Activated CD8-positive, alpha-beta T cell treated with anti-CD3 and anti-CD28 coated beads, Interleukin-2, amount 10 ng/mL, durations not matched to agents 7 days and 5 days (primary cell): Measurements from ENCODE around the gene GNAT2. TPM values are rescaled to one million over a fixed set of nuclear protein-coding genes. Genes with fewer than 3 reads are reported as not detected.

Experiments
- ATAC-seq: fragments of 150-1000 bp; cut with Tn5 transposase; one replicate; pipeline ENCODE4 v1.10.0; 2021; ENCODE audit warnings: moderate library complexity
- CTCF ChIA-PET: fragments of 350-600 bp; sonication (Branson Sonifier 250); formaldehyde crosslinking; loops from one replicate; lab custom pipeline; 2021; ENCODE audit warnings: antibody characterized with exemption; lab: Charles Lee
- POLR2A ChIA-PET: fragments of 350-600 bp; sonication (Branson Sonifier 250); formaldehyde crosslinking; loops from one replicate; lab custom pipeline; 2021; ENCODE audit warnings: antibody characterized with exemption; lab: Charles Lee
- DNase-seq: peaks from one replicate; pipeline ENCODE4 v3.0.0-alpha.2; 2020
- H3K27ac Mint-ChIP-seq: one replicate; pipeline ENCODE4 v1.8.0; 2021; ENCODE audit warnings: mild to moderate bottlenecking, mixed read lengths
- H3K27me3 Mint-ChIP-seq: one replicate; pipeline ENCODE4 v1.8.0; 2021; ENCODE audit warnings: low read depth, mixed read lengths
- H3K36me3 Mint-ChIP-seq: one replicate; pipeline ENCODE4 v1.8.0; 2021; ENCODE audit warnings: low read depth, mixed read lengths
- H3K4me1 Mint-ChIP-seq: one replicate; pipeline ENCODE4 v1.8.0; 2021; ENCODE audit warnings: low read depth, mixed read lengths
- H3K4me3 Mint-ChIP-seq: one replicate; pipeline ENCODE4 v1.8.0; 2021; ENCODE audit warnings: mild to moderate bottlenecking, mixed read lengths
- H3K9me3 Mint-ChIP-seq: one replicate; pipeline ENCODE4 v1.8.0; 2022; ENCODE audit warnings: mixed read lengths; ENCODE audit not compliant: insufficient read depth
- total RNA-seq, 2 experiments: library from RNA; stranded (reverse); gene quantifications; one replicate each; pipeline ENCODE4 v1.2.3, GENCODE V29; 2021

The GNAT2 gene
- total RNA-seq, 2 experiments from 2014 or later: not detected

DNA sequence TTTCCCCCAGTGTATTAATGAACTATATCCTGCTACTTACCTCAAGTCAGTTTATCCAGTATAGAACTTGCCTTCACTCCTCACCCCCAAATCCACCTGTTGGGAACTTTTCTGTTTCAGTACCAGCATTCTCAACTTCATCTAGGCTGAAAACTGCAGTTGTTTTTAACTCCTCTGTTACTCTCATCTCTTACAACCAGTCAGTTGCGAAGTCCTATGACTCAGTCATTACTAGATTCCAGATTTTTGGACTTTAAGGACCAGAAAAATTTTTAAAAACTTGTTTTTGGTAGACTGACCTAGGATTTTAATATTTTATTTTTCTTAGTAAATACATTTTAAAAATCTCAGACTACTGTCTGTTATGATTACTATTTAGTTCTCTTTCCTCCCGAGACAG is 62.9 kb downstream of the GNAT2 start:
- Mint-ChIP-seq H3K36me3 (peaks cover 30% of the 10 kb centered on the region), H3K9me3 (no peaks in the 10 kb centered on the region), H3K4me1 (peaks cover 37% of the 10 kb centered on the region), H3K27me3 (no peaks in the 10 kb centered on the region), H3K27ac (no peak overlapping the region), H3K4me3 (no peak overlapping the region)
- CTCF ChIA-PET: interaction anchor here (1.1 kb wide), 1 partner anchor 11 kb away, joined by 3 read pairs; no protein-coding TSS in a partner anchor
- no peak for DNase-seq
- ATAC-seq: no peak
- POLR2A ChIA-PET: interaction anchor here (0.6 to 1.0 kb wide), 2 partner anchors 8 to 389 kb away, joined by 3 to 4 read pairs; partner anchors contain the start of gene GNAI3

Other genes starting within 250 kb of the GNAT2 start
- 10 to 100 TPM; 10.8 to 14.0 TPM for gene SORT1, start 221.7 kb downstream of the GNAT2 start, total RNA-seq
- 100 to 1,000 TPM; 174 to 189 TPM for gene PSMA5, start 193.2 kb downstream of the GNAT2 start, total RNA-seq
- not detected for gene SYPL2, start 153.1 kb downstream of the GNAT2 start, total RNA-seq
- 10 to 100 TPM; 10.2 to 11.6 TPM for gene ATXN7L2, start 135.7 kb downstream of the GNAT2 start, total RNA-seq
- gene CYB561D1, start 125.5 kb downstream of the GNAT2 start, total RNA-seq: 10 to 100 TPM; 19.0 to 19.8 TPM
- 1 to 10 TPM; 1.6 to 2.2 TPM for gene AMIGO1, start 109.9 kb downstream of the GNAT2 start, total RNA-seq
- not detected for gene GPR61, start 79.7 kb downstream of the GNAT2 start, total RNA-seq
- gene GNAI3, start 71.0 kb downstream of the GNAT2 start, total RNA-seq: 10 to 100 TPM in 1 of 2 experiments, 1 to 10 TPM in 1; 9.6 to 10.2 TPM
- 100 to 1,000 TPM; 123 to 133 TPM for gene AMPD2, start 221 bp upstream of the GNAT2 start, total RNA-seq
- 10 to 100 TPM; 17.0 to 18.5 TPM for gene GSTM4, start 36.5 kb upstream of the GNAT2 start, total RNA-seq
- 10 to 100 TPM; 18.2 to 19.3 TPM for gene GSTM2, start 48.4 kb upstream of the GNAT2 start, total RNA-seq
- 10 to 100 TPM; 30.2 to 31.5 TPM for gene GSTM1, start 68.2 kb upstream of the GNAT2 start, total RNA-seq
- gene GSTM5, start 92.6 kb upstream of the GNAT2 start, total RNA-seq: under 1 TPM in 1 of 2 experiments, not detected in 1; 0.05 TPM
- gene GSTM3, start 121.4 kb upstream of the GNAT2 start, total RNA-seq: 1 to 10 TPM; 5.8 to 7.6 TPM
- not detected for gene EPS8L3, start 144.3 kb upstream of the GNAT2 start, total RNA-seq